Astrocyte (in vitro differentiated cells and primary cell): ENCODE data around the gene ATP13A4. TPM values are rescaled to one million over a fixed set of nuclear protein-coding genes. Genes with fewer than 3 reads are reported as not detected.

Experiments used
- DNase-seq: peaks from one replicate; pipeline ENCODE4 v3.0.0-alpha.2; 2010; ENCODE audit warnings: low read depth
- FAIRE-seq: peaks from 2 replicates; lab custom pipeline; 2011; peaks lifted over from hg19 to GRCh38; lab: Jason Lieb, UNC
- H2AFZ ChIP-seq: 2 replicates; pipeline ENCODE4 v1.6.0; 2012; ENCODE audit warnings: low read depth, low read length, inconsistent platforms
- H3K27ac ChIP-seq: 2 replicates; pipeline ENCODE4 v1.5.1; 2011; ENCODE audit warnings: low read depth, low read length, inconsistent platforms
- H3K27me3 ChIP-seq: 2 replicates; pipeline ENCODE4 v1.6.0; 2011; ENCODE audit warnings: low read length, inconsistent platforms; ENCODE audit not compliant: insufficient read depth
- H3K36me3 ChIP-seq: 2 replicates; pipeline ENCODE4 v1.5.1; 2011; ENCODE audit warnings: low read length, inconsistent platforms; ENCODE audit not compliant: insufficient read depth
- H3K4me1 ChIP-seq: 2 replicates; pipeline ENCODE4 v1.5.1; 2011; ENCODE audit warnings: low read length, inconsistent platforms; ENCODE audit not compliant: insufficient read depth
- H3K4me2 ChIP-seq: 2 replicates; pipeline ENCODE4 v1.6.0; 2012; ENCODE audit warnings: low read length, inconsistent platforms
- H3K4me3 ChIP-seq: 2 replicates; pipeline ENCODE4 v1.5.1; 2011; ENCODE audit warnings: low read depth, mild to moderate bottlenecking, low read length, inconsistent platforms; ENCODE audit not compliant: insufficient read depth
- H3K79me2 ChIP-seq: 2 replicates; pipeline ENCODE4 v1.6.0; 2012; ENCODE audit warnings: mild to moderate bottlenecking, low read length, inconsistent platforms; ENCODE audit not compliant: insufficient read depth
- H3K9ac ChIP-seq: 2 replicates; pipeline ENCODE4 v1.6.0; 2012; ENCODE audit warnings: mild to moderate bottlenecking, low read length, inconsistent platforms
- H3K9me3 ChIP-seq: 2 replicates; pipeline ENCODE4 v1.5.1; 2012; ENCODE audit warnings: low read depth, mild to moderate bottlenecking, low read length, inconsistent platforms; ENCODE audit not compliant: insufficient read depth
- H4K20me1 ChIP-seq: 2 replicates; pipeline ENCODE4 v1.6.0; 2012; ENCODE audit warnings: low read length, inconsistent platforms; ENCODE audit not compliant: insufficient read depth
- H3K27ac Mint-ChIP-seq: one replicate; pipeline ENCODE4 v1.8.0; 2021; ENCODE audit warnings: mild to moderate bottlenecking, mixed read lengths; ENCODE audit not compliant: unreplicated experiment
- H3K27me3 Mint-ChIP-seq: one replicate; pipeline ENCODE4 v1.8.0; 2021; ENCODE audit warnings: low read depth, mixed read lengths; ENCODE audit not compliant: unreplicated experiment
- H3K36me3 Mint-ChIP-seq: one replicate; pipeline ENCODE4 v1.8.0; 2021; ENCODE audit warnings: low read depth, mixed read lengths; ENCODE audit not compliant: unreplicated experiment
- H3K4me1 Mint-ChIP-seq: one replicate; pipeline ENCODE4 v1.8.0; 2021; ENCODE audit warnings: low read depth, mixed read lengths; ENCODE audit not compliant: unreplicated experiment
- H3K4me3 Mint-ChIP-seq: one replicate; pipeline ENCODE4 v1.8.0; 2021; ENCODE audit warnings: mild to moderate bottlenecking, moderate library complexity, mixed read lengths; ENCODE audit not compliant: unreplicated experiment
- H3K9me3 Mint-ChIP-seq: one replicate; pipeline ENCODE4 v1.8.0; 2021; ENCODE audit warnings: mild to moderate bottlenecking, mixed read lengths; ENCODE audit not compliant: unreplicated experiment
- EZH2 ChIP-seq: IDR thresholded peaks from 2 replicates; pipeline ENCODE4 v1.6.1; 2012; ENCODE audit warnings: mild to moderate bottlenecking, low read length, inconsistent platforms; ENCODE audit not compliant: insufficient read depth
- total RNA-seq: library from RNA; stranded (reverse); gene quantifications from 2 replicates; pipeline ENCODE4 v1.2.1, GENCODE V29; 2021
- TF ChIP-seq, protein P1 (sequence below): IDR thresholded peaks from 2 replicates; pipeline ENCODE4 v1.5.1; 2011; ENCODE audit warnings: low read depth, mild to moderate bottlenecking, inconsistent platforms, low read length, moderate library complexity; ENCODE audit not compliant: insufficient read depth

The ATP13A4 gene
- total RNA-seq, 1 donor from 2014 or later = 0.34 TPM

DNA sequence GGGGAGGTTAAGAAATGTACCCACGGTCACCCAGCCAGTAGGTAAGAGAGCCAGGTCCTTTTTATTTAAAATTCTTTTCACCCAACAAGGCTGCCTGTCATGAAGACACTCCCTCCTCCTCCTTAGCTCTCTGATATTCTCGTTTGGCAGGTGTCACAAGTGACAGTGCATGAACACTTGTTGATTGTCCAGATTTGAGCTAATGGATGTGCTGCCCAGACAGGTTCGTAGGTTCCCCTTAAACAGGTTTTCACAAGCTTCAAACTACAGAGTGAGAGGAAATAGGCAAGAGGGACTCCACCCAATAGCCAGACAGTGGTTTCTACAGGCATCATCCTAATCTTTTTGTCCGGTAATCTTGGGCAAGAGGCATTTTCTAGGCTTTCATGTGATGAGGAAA, 32.2 kb downstream of the ATP13A4 start:
- Histone ChIP-seq H3K27ac (no peak overlapping the region), H3K9me3 (no peaks in the 10 kb centered on the region), H3K27me3 (no peaks in the 10 kb centered on the region), H3K4me3 (no peak overlapping the region), H4K20me1 (no peaks in the 10 kb centered on the region), H3K4me1 (no peaks in the 10 kb centered on the region), H3K4me2 (no peak overlapping the region), H3K9ac (no peak overlapping the region), H2AFZ (no peak overlapping the region), H3K36me3 (no peaks in the 10 kb centered on the region), H3K79me2 (no peaks in the 10 kb centered on the region)
- no peak overlapping the region for H3K27ac Mint-ChIP-seq
- DNase-seq (no peak), FAIRE-seq (no peak)
- H3K27me3 Mint-ChIP-seq = no peaks in the 10 kb centered on the region
- H3K4me1 Mint-ChIP-seq = no peaks in the 10 kb centered on the region
- TF ChIP-seq, protein P1, sequence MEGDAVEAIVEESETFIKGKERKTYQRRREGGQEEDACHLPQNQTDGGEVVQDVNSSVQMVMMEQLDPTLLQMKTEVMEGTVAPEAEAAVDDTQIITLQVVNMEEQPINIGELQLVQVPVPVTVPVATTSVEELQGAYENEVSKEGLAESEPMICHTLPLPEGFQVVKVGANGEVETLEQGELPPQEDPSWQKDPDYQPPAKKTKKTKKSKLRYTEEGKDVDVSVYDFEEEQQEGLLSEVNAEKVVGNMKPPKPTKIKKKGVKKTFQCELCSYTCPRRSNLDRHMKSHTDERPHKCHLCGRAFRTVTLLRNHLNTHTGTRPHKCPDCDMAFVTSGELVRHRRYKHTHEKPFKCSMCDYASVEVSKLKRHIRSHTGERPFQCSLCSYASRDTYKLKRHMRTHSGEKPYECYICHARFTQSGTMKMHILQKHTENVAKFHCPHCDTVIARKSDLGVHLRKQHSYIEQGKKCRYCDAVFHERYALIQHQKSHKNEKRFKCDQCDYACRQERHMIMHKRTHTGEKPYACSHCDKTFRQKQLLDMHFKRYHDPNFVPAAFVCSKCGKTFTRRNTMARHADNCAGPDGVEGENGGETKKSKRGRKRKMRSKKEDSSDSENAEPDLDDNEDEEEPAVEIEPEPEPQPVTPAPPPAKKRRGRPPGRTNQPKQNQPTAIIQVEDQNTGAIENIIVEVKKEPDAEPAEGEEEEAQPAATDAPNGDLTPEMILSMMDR = no peak
- no peak for TF ChIP-seq EZH2
- H3K4me3 Mint-ChIP-seq = no peak overlapping the region
- H3K36me3 Mint-ChIP-seq = no peaks in the 10 kb centered on the region
- no peaks in the 10 kb centered on the region for H3K9me3 Mint-ChIP-seq

DNA sequence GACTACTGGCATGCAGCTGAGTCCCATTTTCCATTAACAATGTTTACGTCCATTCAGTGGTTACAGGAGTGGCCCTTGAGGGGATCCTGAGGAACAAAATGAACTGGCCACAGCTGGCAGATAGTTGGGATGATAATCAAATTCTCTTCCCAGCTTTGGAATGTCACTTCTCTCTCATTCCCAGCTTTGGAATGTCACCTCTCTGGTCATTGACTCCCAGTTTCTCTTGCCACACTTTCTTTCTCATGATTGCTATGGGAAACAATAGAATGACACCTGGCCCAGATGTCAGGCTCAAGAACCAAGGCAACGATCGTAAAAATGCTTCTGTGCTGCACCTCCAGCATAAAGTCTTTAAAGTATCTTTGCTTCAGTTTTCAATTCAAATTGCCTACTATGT, 34.0 kb downstream of the ATP13A4 start:
- H3K27me3 Mint-ChIP-seq = no peaks in the 10 kb centered on the region

DNA sequence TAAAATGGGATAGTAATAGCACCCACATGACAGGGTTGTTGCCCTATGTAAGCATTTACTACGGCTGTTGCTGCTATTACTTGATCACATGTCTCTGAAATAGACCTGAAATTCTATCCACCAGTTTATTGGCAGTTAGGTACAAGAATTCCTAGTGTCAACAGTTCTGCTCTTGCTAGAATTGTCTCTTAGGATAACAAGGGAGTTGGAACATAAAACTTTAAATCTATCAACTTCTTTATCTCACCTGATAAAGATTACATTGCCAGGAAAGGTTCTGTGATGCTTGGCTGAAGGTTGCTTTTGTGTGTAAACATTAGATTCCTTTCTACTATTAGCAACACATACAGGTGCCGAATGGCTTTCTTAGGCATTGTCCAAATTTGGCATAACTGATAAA, 38.7 kb downstream of the ATP13A4 start:
- no peak overlapping the region for H3K4me3 Mint-ChIP-seq
- no peaks in the 10 kb centered on the region for H3K9me3 Mint-ChIP-seq
- Histone ChIP-seq H3K9me3 (no peaks in the 10 kb centered on the region), H3K4me2 (no peak overlapping the region), H3K79me2 (no peaks in the 10 kb centered on the region), H3K27ac (no peak overlapping the region), H3K36me3 (no peaks in the 10 kb centered on the region), H2AFZ (no peak overlapping the region), H3K4me1 (no peaks in the 10 kb centered on the region), H4K20me1 (no peaks in the 10 kb centered on the region), H3K27me3 (no peaks in the 10 kb centered on the region), H3K9ac (no peak overlapping the region), H3K4me3 (no peak overlapping the region)
- no peak for DNase-seq
- FAIRE-seq = no peak
- peaks cover 4% of the 10 kb centered on the region for H3K27me3 Mint-ChIP-seq
- TF ChIP-seq, protein P1 = no peak
- no peak for TF ChIP-seq EZH2
- H3K27ac Mint-ChIP-seq = no peak overlapping the region
- H3K36me3 Mint-ChIP-seq = no peaks in the 10 kb centered on the region
- H3K4me1 Mint-ChIP-seq = no peaks in the 10 kb centered on the region

More for the DNA sequence above, 34.0 kb downstream of the ATP13A4 start:
- H3K4me2 ChIP-seq = no peak overlapping the region
- no peak overlapping the region for H3K9ac ChIP-seq
- no peak overlapping the region for H2AFZ ChIP-seq
- H3K27ac Mint-ChIP-seq = no peak overlapping the region
- H3K4me1 ChIP-seq = no peaks in the 10 kb centered on the region
- H3K36me3 ChIP-seq = no peaks in the 10 kb centered on the region
- DNase-seq = no peak
- H3K4me1 Mint-ChIP-seq = no peaks in the 10 kb centered on the region
- no peaks in the 10 kb centered on the region for H3K9me3 Mint-ChIP-seq
- no peaks in the 10 kb centered on the region for H3K36me3 Mint-ChIP-seq
- no peak overlapping the region for H3K27ac ChIP-seq
- no peaks in the 10 kb centered on the region for H3K79me2 ChIP-seq
- H3K4me3 Mint-ChIP-seq = no peak overlapping the region
- H3K4me3 ChIP-seq = no peak overlapping the region
- no peaks in the 10 kb centered on the region for H4K20me1 ChIP-seq
- no peaks in the 10 kb centered on the region for H3K27me3 ChIP-seq
- no peak for FAIRE-seq
- TF ChIP-seq EZH2 = no peak
- TF ChIP-seq, protein P1 = no peak
- H3K9me3 ChIP-seq = no peaks in the 10 kb centered on the region
